GM18868 (cell line): Measurements from ENCODE around the gene PCAT7.

Experiments
- ATAC-seq: cut with Tn5 transposase; IDR thresholded peaks from one replicate; pipeline ENCODE4 v1.9.1; 2021; ENCODE audit warnings: mild to moderate bottlenecking, moderate library complexity; ENCODE audit not compliant: unreplicated experiment

PCAT7 gene

DNA sequence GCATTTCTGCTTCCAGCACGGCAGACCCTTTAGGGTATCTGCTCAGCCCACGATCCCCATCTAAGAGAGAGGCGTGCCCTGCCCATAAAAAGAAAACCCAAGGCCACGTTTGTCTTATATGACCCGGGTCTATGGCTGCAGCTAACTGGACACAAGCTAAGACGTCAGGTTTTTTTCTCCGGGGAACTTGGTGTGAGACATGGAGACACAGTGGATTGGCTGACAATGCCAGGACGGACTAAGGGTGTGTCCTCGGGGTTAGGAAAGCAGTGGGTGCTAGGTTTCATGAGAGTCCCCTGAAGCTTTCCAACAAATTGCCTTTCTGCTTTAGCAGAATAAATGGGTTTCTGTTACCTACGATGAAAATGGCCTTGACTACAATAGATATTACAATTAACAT, 45.8 kb downstream of the PCAT7 start:
- ATAC-seq = no peak

DNA sequence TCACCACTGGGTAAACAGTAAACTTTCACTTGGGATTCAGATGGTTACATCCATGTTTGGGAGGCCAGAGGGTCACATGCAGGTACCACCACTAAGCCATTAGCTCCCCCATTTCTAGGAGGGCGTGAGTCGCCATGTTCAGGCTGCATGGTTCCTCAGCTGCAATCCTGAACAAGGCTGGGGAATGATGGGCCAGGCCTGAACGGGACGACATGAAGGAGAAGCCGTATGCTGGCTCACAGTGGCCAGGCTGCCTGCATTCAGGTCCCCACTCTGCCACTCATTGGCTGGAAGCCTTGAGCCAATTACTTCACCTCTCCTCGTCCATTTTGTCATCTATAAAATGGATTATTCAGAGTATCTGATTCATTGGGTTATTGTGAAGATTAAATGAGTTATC, 47.8 kb downstream of the PCAT7 start:
- no peak for ATAC-seq

DNA sequence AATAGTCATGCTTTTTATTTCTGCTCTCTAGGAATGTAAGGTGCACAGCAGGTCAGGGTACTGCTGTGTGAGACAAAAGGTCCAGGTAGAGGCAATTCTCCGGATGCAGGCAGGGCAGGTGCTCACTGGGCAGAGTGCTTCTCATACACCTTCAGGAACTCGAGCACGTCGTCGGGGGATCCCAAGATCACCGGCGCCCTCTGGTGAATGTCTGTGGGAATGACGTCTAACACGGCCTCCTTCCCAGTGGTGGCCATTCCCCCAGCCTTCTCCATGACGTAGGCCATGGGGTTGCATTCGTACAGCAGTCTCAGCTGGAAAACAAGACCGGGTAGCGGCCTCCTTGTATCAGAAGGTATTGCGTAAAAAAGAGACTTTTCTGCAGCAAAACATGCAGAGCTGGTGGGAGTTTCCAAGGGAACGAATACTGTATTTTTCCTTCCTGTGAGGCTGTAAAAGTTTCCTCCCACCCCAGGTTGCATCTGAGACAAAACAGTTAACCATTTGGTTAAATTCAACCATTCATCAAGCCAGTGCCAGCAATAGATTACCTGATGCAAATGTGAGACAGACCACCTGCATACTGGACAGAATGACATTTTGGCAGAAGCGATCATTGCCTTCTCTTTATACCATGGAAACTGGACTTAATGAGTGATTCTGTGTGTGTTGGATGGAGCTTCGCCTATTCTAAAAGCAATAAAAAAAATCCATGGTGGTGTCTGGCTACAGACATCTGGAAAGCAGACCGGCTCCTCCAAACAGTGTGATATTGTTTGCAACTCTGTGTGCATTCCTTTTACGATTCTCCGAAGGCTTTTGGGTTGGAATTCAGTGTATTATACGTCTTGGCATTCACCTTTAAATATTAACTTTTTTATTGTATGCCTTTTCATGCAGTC, 48.6 kb downstream of the PCAT7 start:
- no peak for ATAC-seq

DNA sequence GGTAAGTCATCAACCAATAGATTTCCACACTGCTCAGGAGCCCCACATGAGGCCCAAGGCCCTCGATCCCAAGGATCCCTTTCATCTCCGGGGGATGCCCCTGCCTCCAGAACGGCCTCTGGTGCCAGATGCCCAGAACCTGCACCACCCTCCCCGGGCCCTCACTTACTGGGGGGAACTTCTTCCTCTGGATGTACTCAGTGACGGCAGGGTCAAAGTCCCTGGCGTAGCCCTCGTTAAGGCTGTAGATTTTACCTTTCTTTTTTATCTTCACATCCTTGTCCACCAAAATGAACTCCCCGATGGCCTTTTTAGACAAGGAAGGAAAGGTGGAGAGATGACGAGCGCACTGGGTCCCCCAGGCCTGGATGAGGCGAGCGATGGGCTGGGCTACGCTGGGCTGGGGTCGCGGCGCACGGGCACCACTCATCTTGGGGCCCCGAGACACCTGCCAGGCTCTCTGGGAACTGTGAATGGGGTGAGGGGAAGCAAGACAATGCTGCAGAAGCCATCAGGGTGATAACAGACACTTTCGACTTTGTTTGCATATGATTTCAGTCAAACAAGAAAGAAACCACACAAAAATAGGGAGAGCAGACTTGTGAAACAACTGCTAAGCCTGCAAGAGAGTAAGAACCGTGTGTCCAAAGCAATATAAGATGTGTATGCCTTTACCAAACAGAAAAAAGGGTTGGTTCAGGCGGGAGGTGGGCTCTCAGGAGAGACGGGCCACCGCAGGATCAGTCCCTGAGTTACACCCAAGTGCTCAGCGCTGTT, 52.0 kb downstream of the PCAT7 start:
- ATAC-seq = no peak

DNA sequence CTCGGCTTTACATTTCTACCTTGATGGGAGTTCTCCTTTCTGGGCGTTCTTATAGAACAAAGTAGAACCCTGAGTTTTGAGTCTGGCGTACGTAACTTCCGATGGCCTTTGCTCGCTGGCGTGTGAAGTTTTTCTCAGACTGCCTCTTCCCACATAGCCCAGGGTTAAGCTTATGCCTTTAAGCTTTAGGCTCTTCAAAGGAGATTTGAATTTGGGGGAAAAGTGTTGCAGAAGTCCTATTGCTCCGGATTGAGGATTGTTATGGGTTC, 52.5 kb downstream of the PCAT7 start:
- ATAC-seq = no peak

DNA sequence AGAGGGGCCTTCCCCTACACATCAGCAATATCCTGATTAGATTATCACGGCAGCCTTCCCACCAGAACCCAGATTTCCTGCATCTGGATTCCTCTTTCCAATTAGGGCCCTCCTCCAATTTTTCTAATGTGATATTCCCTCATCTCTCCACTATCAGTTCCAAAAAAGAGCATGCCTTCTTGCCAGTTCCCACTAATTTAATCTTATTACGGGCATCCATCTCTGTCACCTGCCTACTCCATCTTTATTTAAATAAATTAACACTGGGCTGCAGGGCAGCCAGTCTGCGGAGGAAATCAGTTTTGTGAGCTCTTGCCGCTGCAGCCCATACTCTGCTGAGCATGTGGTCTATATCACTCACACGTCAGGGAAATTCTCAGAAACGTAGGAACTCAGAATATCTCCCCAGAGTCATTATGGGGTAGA, 55.3 kb downstream of the PCAT7 start:
- ATAC-seq = no peak

DNA sequence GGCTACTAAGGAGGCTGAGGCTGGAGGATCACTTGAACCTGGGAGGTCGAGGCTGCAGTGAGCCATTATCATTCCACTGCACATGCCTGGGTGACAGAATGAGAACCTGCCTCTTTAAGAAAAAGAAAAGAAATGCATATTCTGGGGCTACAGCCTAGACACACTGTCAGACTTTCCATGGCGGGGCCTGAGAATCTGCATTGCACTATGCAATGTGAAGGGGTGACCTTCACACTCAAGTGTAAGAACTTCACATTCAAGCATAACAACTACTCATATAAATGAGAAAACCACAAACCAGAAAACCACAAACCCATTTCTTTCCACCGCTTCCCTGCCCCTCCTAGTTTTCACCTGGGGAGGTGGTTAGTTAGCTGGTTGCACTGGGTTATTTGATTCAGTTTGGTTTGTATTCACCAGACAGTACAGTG, 56.8 kb downstream of the PCAT7 start:
- no peak for ATAC-seq

DNA sequence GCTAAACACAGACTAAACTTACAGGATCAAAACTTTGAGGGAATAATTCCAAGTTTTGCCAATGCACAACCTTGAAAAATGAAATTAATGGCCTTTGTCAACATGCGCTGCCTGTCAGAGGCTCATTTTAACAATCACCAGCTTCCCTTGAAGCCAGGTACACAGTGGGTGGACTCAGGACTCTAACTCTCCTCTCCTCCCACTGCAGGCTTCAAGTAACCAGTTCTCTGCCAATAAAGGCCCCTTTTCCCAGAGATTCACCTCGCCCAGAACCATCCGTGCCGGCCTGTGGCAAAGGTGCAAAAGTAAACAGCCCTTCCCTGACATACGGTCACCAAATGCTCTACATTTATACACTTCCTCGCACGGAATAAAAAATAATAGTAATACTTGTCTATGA, 57.2 kb downstream of the PCAT7 start:
- no peak for ATAC-seq

DNA sequence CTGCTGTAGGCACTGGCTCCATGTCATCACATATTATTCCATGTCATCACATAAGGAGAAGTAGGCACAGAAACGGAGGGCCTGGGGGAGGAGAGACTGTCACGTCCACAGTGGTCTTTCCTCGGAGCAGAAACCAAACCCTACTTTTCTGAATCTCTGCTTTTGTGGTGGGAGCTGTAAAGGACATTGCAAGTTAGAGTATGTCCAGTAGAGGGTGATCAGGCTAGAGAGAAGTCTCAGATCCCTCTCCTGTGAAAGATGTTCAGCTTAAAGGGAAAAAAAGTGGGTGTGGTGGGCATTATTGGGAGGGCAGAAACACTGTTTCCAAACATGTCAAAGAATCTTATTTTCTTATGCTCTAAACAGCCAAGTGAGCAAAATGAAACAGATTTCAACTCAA, 58.1 kb downstream of the PCAT7 start:
- no peak for ATAC-seq

DNA sequence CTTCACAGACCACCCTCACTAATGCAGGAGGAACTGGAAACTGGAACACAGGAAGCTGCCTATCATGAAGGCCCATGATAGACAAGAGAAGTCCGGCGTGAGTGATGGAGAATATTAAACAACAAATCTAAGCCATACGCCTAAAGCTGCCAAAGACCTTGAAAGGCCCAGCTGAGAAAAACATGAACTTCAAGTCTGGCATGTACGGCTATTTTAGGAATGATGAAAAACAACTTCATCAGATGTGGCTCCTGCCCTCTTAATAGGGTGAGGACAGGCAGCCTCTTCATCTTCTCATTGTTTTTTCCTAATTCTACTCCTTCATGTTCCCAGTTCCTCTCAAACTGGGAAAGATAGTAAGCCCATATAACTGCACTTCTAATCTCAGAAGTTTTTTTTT, 64.1 kb downstream of the PCAT7 start:
- ATAC-seq = no peak
